H1 (cell line): ENCODE data around the gene GBF1. TPM values are rescaled to one million over a fixed set of nuclear protein-coding genes. Genes with fewer than 3 reads are reported as not detected.

Experiments used
- ATF2 ChIP-seq: IDR thresholded peaks from 2 replicates; pipeline ENCODE4 v1.6.1; 2012; ENCODE audit warnings: low read length, inconsistent platforms
- BACH1 ChIP-seq: IDR thresholded peaks from 2 replicates; pipeline ENCODE4 v1.6.1; 2012; ENCODE audit warnings: low read length, improper control_type of control experiment
- BCL11A ChIP-seq, 2 experiments: IDR thresholded peaks; one replicate each; pipeline ENCODE4 v1.6.1; 2011; ENCODE audit warnings: low read depth in 2 of 2, low read length in 2 of 2, mild to moderate bottlenecking in 2 of 2
- CTBP2 ChIP-seq: IDR thresholded peaks from 2 replicates; pipeline ENCODE4 v1.7.0; 2011; ENCODE audit warnings: borderline replicate concordance, mild to moderate bottlenecking, moderate library complexity, mixed read lengths, low read length; ENCODE audit not compliant: insufficient read depth, insufficient read length
- CTCF ChIP-seq, 3 experiments: IDR thresholded peaks; 1 replicate in 2 of 3; 2 replicates in 1 of 3; pipeline versions ENCODE4 v1.5.1 to v1.6.1; 2011; ENCODE audit warnings: low read length in 3 of 3, mild to moderate bottlenecking in 3 of 3, inconsistent platforms in 2 of 3, low read depth in 1 of 3, moderate library complexity in 1 of 3; ENCODE audit not compliant: insufficient read depth in 1 of 3; ENCODE audit errors: control extremely low read depth in 1 of 3
- EP300 ChIP-seq, 2 experiments: IDR thresholded peaks; 1 replicate in 1 of 2; 2 replicates in 1 of 2; pipeline ENCODE4 v1.6.1; 2011 to 2012; ENCODE audit warnings: low read depth in 2 of 2, low read length in 2 of 2, mild to moderate bottlenecking in 2 of 2, borderline replicate concordance in 1 of 2, inconsistent platforms in 1 of 2, moderate library complexity in 1 of 2
- EZH2 ChIP-seq: fragments of 200-600 bp; sonication (generic); IDR thresholded peaks from 2 replicates; pipeline ENCODE4 v1.7.1; 2012; ENCODE audit warnings: low read depth, mild to moderate bottlenecking, moderate library complexity, low read length, inconsistent platforms; ENCODE audit not compliant: severe bottlenecking
- FOSL1 ChIP-seq: IDR thresholded peaks from 2 replicates; pipeline ENCODE4 v1.6.1; 2011; ENCODE audit warnings: mild to moderate bottlenecking, low read depth, low read length, moderate library complexity; ENCODE audit not compliant: insufficient read depth
- PHF8 ChIP-seq: fragments of 200-600 bp; sonication (generic); conservative IDR thresholded peaks from 2 replicates; pipeline ENCODE4 v1.7.1; 2012; ENCODE audit warnings: low read depth, mild to moderate bottlenecking, inconsistent platforms, low read length, moderate library complexity
- RAD21 ChIP-seq, 2 experiments: IDR thresholded peaks in 1 of 2; conservative IDR thresholded peaks in 1 of 2; 2 replicates each; pipeline ENCODE4 v1.6.1; 2011; ENCODE audit warnings: low read depth in 2 of 2, low read length in 2 of 2, improper control_type of control experiment in 1 of 2, inconsistent platforms in 1 of 2, mild to moderate bottlenecking in 1 of 2, moderate library complexity in 1 of 2
- RBBP5 ChIP-seq: IDR thresholded peaks from 2 replicates; pipeline ENCODE4 v1.7.1; 2012; ENCODE audit warnings: low read depth, mild to moderate bottlenecking, inconsistent platforms, low read length, moderate library complexity, borderline replicate concordance
- SIN3A ChIP-seq, 2 experiments: IDR thresholded peaks in 1 of 2; conservative IDR thresholded peaks in 1 of 2; 2 replicates each; pipeline ENCODE4 v1.6.1; 2011 to 2012; ENCODE audit warnings: low read length in 2 of 2, improper control_type of control experiment in 1 of 2, low read depth in 1 of 2, mild to moderate bottlenecking in 1 of 2
- SP1 ChIP-seq: IDR thresholded peaks from 2 replicates; pipeline ENCODE4 v1.6.1; 2011; ENCODE audit warnings: low read depth, low read length
- SUZ12 ChIP-seq: fragments of 200-600 bp; sonication (generic); IDR thresholded peaks from 2 replicates; pipeline ENCODE4 v1.6.1; 2012; ENCODE audit warnings: mild to moderate bottlenecking, inconsistent platforms, low read length, moderate library complexity, mixed read lengths
- TAF7 ChIP-seq: optimal IDR thresholded peaks from 2 replicates; pipeline ENCODE3; 2011; ENCODE audit warnings: low read depth, mild to moderate bottlenecking, inconsistent platforms, low read length, moderate library complexity, borderline replicate concordance
- YY1 ChIP-seq: IDR thresholded peaks from 2 replicates; pipeline ENCODE4 v1.6.1; 2011; ENCODE audit warnings: low read depth, mild to moderate bottlenecking, low read length
- polyA plus RNA-seq, 7 experiments: library from polyadenylated mRNA; depleted of rRNA in 3 of 7; stranded (reverse) in 5 of 7; unstranded in 2 of 7; fragments of >200 nt in 5 of 7; fragments of 200-250 nt in 2 of 7; gene quantifications; 1 replicate in 5 of 7; 2 replicates in 1 of 7; 4 replicates in 1 of 7; pipeline versions ENCODE4 v1.2.1 to v1.2.3, GENCODE V29; 2011 to 2013; ENCODE audit warnings: missing spikeins in 2 of 7, mixed read lengths in 2 of 7
- total RNA-seq: library from RNA; stranded (reverse); fragmentation: NEBNext Ultra II Directional; extraction: Animal tissue kit (Norgen Biotek cat#: 25700); gene quantifications from 2 replicates; pipeline ENCODE4 v1.2.1, GENCODE V29; 2021

Gene GBF1
- total and polyA plus RNA-seq, 2 of the 8 experiments (the other 6 are each of a cell fraction or from before 2014, with no cell fraction given): 11.0 to 25.5 TPM

- TF ChIP-seq CTCF (IDR thresholded peaks at IDR 0.05; ENCODE audit: control extremely low read depth in 1 of 3, insufficient read depth in 1 of 3, low read depth in 1 of 3, low read length in 3 of 3): peak; percentile 91 to 92 (median 92)
- TF ChIP-seq RAD21 (IDR thresholded peaks at IDR 0.05 in 1 of 2, conservative IDR thresholded peaks at IDR 0.05 in 1 of 2; ENCODE audit: low read depth in 2 of 2, low read length in 2 of 2): peak; percentile 69 to 83
- TF ChIP-seq BACH1: no peak
- no peak for TF ChIP-seq PHF8
- TF ChIP-seq ATF2: no peak
- peak; percentile 68 for TF ChIP-seq EZH2
- 0 out of 2 replicates have a peak, but pooled peaks have one; percentile 54 for TF ChIP-seq FOSL1
- TF ChIP-seq EP300 (IDR thresholded peaks at IDR 0.05; ENCODE audit: borderline replicate concordance in 1 of 2, low read depth in 2 of 2, low read length in 2 of 2): no peak
- peak; percentile 66 for TF ChIP-seq CTBP2
- no peak for TF ChIP-seq SP1
- TF ChIP-seq YY1: peak; percentile 35; the same call in 1 of the 2 replicates
- TF ChIP-seq RBBP5: 0 out of 2 replicates have a peak, but pooled peaks have one; percentile 35
- TF ChIP-seq SUZ12: 0 out of 2 replicates have a peak, but pooled peaks have one; percentile 41
- no peak for TF ChIP-seq TAF7
- no peak for TF ChIP-seq BCL11A (IDR thresholded peaks at IDR 0.05; ENCODE audit: low read depth in 2 of 2, low read length in 2 of 2)
- TF ChIP-seq SIN3A (conservative IDR thresholded peaks at IDR 0.05 in 1 of 2, IDR thresholded peaks at IDR 0.05 in 1 of 2; ENCODE audit: low read depth in 1 of 2, low read length in 2 of 2): peak; percentile 41 to 55; a peak in 1 of 4 replicates
These were observed 13.7 kb upstream of the GBF1 start (continued) for GRCh38 chr10:102231357-102232318.
